ENCODE data around the gene SAPCD2.

GRCh38 chr9:137014776-137015539 is 55.4 kb downstream of the SAPCD2 start:
- TF ChIP-seq CTCF (optimal IDR thresholded peaks at IDR 0.05 in 1 of 3, IDR thresholded peaks at IDR 0.05 in 1 of 3, conservative IDR thresholded peaks at IDR 0.05 in 1 of 3; ENCODE audit: extremely low read depth in 1 of 3, insufficient read depth in 2 of 3, low read length in 3 of 3) (no peak), EZH2 (IDR thresholded peaks at IDR 0.05; ENCODE audit: low read length) (no peak)
